Measurements from ENCODE around the gene MED23.

Gene MED23

GRCh38 chr6:131663578-131664165 lies 35.6 kb upstream of the MED23 start:
- no peak overlapping the region for H3K4me2 ChIP-seq (ENCODE audit: low read length)
- no peak overlapping the region for H3K27ac ChIP-seq (ENCODE audit: low read depth, low read length, poor library complexity, severe bottlenecking)
- H3K4me3 ChIP-seq (ENCODE audit: low read depth, low read length, poor library complexity, severe bottlenecking), result no peak overlapping the region
- no peaks in the 10 kb centered on the region for H3K79me2 ChIP-seq (ENCODE audit: insufficient read depth, low read length)
- no peak overlapping the region for H2AFZ ChIP-seq (ENCODE audit: low read length)
- no peaks in the 10 kb centered on the region for H3K4me1 ChIP-seq (ENCODE audit: insufficient read depth, low read length, severe bottlenecking)
- H3K36me3 ChIP-seq (ENCODE audit: insufficient read depth, low read length), result no peaks in the 10 kb centered on the region
- no peaks in the 10 kb centered on the region for H3K27me3 ChIP-seq (ENCODE audit: insufficient read depth, low read length)
- no peaks in the 10 kb centered on the region for H4K20me1 ChIP-seq (ENCODE audit: insufficient read depth, low read length)
- H3K9me2 ChIP-seq (ENCODE audit: low read depth, low read length), result no peaks in the 10 kb centered on the region
- H3F3A ChIP-seq (ENCODE audit: insufficient read depth, low read length), result no peaks in the 10 kb centered on the region
- H3K9me3 ChIP-seq (ENCODE audit: low read length), result no peaks in the 10 kb centered on the region
- H3K9ac ChIP-seq (ENCODE audit: low read length), result no peak overlapping the region
- no peak for TF ChIP-seq EZH2 (IDR thresholded peaks at IDR 0.05; ENCODE audit: borderline replicate concordance, low read length)
- no peak for TF ChIP-seq CTCF (IDR thresholded peaks at IDR 0.05; ENCODE audit: low read length)

DNA sequence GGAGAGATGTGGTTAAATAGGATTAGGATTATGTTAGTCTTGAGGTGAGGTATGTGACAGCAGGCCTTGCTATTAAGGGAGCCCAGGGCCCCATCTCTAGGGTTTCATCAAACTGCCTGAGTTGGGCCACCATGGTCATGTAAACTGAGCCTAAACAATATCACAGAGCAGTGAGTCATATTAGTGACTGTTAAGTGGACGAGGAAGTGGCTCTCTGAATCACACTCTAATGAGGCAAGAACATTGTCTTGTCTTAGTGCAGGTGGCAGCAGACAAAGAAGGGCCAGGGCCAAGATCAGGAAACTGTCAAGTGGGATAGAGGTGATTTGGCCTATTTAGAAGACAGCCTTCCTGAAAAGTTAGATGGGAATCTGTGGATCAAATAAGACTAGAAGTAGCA lies 32.2 kb upstream of the MED23 start:
- Histone ChIP-seq H3K27me3 (ENCODE audit: insufficient read depth, low read length) (no peaks in the 10 kb centered on the region), H3K4me1 (ENCODE audit: insufficient read depth, low read length, severe bottlenecking) (no peaks in the 10 kb centered on the region), H3K9ac (ENCODE audit: low read length) (no peak overlapping the region), H2AFZ (ENCODE audit: low read length) (no peak overlapping the region), H3K4me2 (ENCODE audit: low read length) (no peak overlapping the region), H3K4me3 (ENCODE audit: low read depth, low read length, poor library complexity, severe bottlenecking) (no peak overlapping the region), H3F3A (ENCODE audit: insufficient read depth, low read length) (no peaks in the 10 kb centered on the region), H4K20me1 (ENCODE audit: insufficient read depth, low read length) (no peaks in the 10 kb centered on the region), H3K79me2 (ENCODE audit: insufficient read depth, low read length) (no peaks in the 10 kb centered on the region), H3K9me2 (ENCODE audit: low read depth, low read length) (no peaks in the 10 kb centered on the region), H3K9me3 (ENCODE audit: low read length) (no peaks in the 10 kb centered on the region), H3K27ac (ENCODE audit: low read depth, low read length, poor library complexity, severe bottlenecking) (no peak overlapping the region), H3K36me3 (ENCODE audit: insufficient read depth, low read length) (no peaks in the 10 kb centered on the region)
- TF ChIP-seq CTCF (IDR thresholded peaks at IDR 0.05; ENCODE audit: low read length) (no peak), EZH2 (IDR thresholded peaks at IDR 0.05; ENCODE audit: borderline replicate concordance, low read length) (no peak)

DNA sequence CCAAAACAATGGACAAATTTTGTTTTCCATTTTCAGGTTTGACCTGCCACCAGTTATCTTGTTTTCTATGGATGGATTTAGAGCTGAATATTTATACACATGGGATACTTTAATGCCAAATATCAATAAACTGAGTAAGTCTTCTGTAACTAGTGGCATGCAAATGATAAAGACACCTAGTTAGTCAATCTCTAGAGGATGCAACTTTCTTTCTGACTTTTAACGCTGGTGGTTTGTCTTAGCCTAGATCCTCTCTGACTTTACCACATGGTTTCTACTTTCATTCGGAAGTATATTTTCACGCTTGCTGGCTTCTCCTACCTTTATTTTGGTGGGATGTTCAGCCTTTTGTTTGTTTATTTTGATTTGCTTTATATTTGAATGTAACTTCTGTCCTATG lies 30.2 kb upstream of the MED23 start:
- no peaks in the 10 kb centered on the region for H3F3A ChIP-seq (ENCODE audit: insufficient read depth, low read length)
- H3K36me3 ChIP-seq (ENCODE audit: insufficient read depth, low read length), result no peaks in the 10 kb centered on the region

More for the DNA sequence above, 30.2 kb upstream of the MED23 start:
- H3K27ac ChIP-seq (ENCODE audit: low read depth, low read length, poor library complexity, severe bottlenecking), result no peak overlapping the region
- H3K27me3 ChIP-seq (ENCODE audit: insufficient read depth, low read length), result no peaks in the 10 kb centered on the region
- no peak overlapping the region for H3K4me3 ChIP-seq (ENCODE audit: low read depth, low read length, poor library complexity, severe bottlenecking)
- H3K9me3 ChIP-seq (ENCODE audit: low read length), result no peaks in the 10 kb centered on the region
- TF ChIP-seq CTCF (IDR thresholded peaks at IDR 0.05; ENCODE audit: low read length) (no peak), EZH2 (IDR thresholded peaks at IDR 0.05; ENCODE audit: borderline replicate concordance, low read length) (no peak)
- no peak overlapping the region for H3K4me2 ChIP-seq (ENCODE audit: low read length)
- no peaks in the 10 kb centered on the region for H3K4me1 ChIP-seq (ENCODE audit: insufficient read depth, low read length, severe bottlenecking)
- no peak overlapping the region for H2AFZ ChIP-seq (ENCODE audit: low read length)
- no peaks in the 10 kb centered on the region for H3K9me2 ChIP-seq (ENCODE audit: low read depth, low read length)
- no peaks in the 10 kb centered on the region for H4K20me1 ChIP-seq (ENCODE audit: insufficient read depth, low read length)
- H3K79me2 ChIP-seq (ENCODE audit: insufficient read depth, low read length), result no peaks in the 10 kb centered on the region
- H3K9ac ChIP-seq (ENCODE audit: low read length), result no peak overlapping the region

Data from OCI-LY1 (cell line).